Measurements from ENCODE around the gene MAGI1. TPM values are rescaled to one million over a fixed set of nuclear protein-coding genes. Genes with fewer than 3 reads are reported as not detected.

MAGI1 gene
- total RNA-seq, 3 donors from 2014 or later (not counting 1 experiment from before 2014, with no cell fraction given), result not detected

DNA sequence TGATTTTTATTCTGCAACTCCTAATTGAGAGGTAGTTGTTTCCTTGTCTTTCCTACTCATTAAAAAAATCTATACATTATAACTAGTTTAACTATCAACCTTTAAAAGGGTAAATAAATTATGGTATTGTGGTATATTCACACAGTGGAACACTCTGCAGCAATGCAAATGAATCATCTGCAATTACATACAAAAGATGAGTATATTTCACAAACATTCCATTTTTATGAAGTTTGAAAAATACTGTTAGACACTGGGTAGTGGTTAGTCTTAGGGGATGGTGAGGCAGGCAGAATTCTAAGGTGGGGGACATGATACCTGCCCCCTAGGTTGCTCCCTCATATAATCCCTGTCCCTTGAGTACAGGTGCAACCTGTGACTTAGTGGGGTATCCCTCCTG, 44.0 kb upstream of the MAGI1 start:
- Mint-ChIP-seq H3K4me3 (no peak overlapping the region), H3K36me3 (no peaks in the 10 kb centered on the region), H3K27ac (no peak overlapping the region), H3K9me3 (no peaks in the 10 kb centered on the region), H3K4me1 (no peaks in the 10 kb centered on the region), H3K27me3 (ENCODE audit: low read depth in 2 of 2) (no peaks in the 10 kb centered on the region)
- ATAC-seq, result peak in 1 of 3 donors; percentile 7
- no peak for DNase-seq
- H3K4me1 ChIP-seq (ENCODE audit: control insufficient read depth, insufficient read depth, low read length), result no peaks in the 10 kb centered on the region
- no peak overlapping the region for H3K27ac ChIP-seq (ENCODE audit: low read length)
- intact Hi-C loops (cut with micrococcal nuclease), result no loop called here
- H3K4me3 ChIP-seq (ENCODE audit: low read length), result no peak overlapping the region
- TF ChIP-seq CTCF (IDR thresholded peaks at IDR 0.05), result no peak
- H3K27me3 ChIP-seq (ENCODE audit: control insufficient read depth, insufficient read depth, low read length), result no peaks in the 10 kb centered on the region
- no peaks in the 10 kb centered on the region for H3K36me3 ChIP-seq (ENCODE audit: control insufficient read depth, insufficient read depth, low read length)
- no peaks in the 10 kb centered on the region for H3K9me3 ChIP-seq (ENCODE audit: control insufficient read depth, insufficient read depth, low read length)

GRCh38 chr3:66080167-66080566, 41.4 kb upstream of the MAGI1 start:
- no peak overlapping the region for H3K27ac Mint-ChIP-seq
- no peak overlapping the region for H3K4me3 ChIP-seq (ENCODE audit: low read length)
- H3K4me3 Mint-ChIP-seq, result no peak overlapping the region
- H3K27ac ChIP-seq (ENCODE audit: low read length), result no peak overlapping the region
- H3K9me3 Mint-ChIP-seq, result no peaks in the 10 kb centered on the region
- H3K36me3 Mint-ChIP-seq, result no peaks in the 10 kb centered on the region
- H3K27me3 Mint-ChIP-seq (ENCODE audit: low read depth in 2 of 2), result peaks cover 0 to 3% of the 10 kb centered on the region in 2 donors
- intact Hi-C loops (cut with micrococcal nuclease), result no loop called here
- DNase-seq (no peak), ATAC-seq (no peak)
- TF ChIP-seq CTCF (IDR thresholded peaks at IDR 0.05), result no peak
- H3K4me1 Mint-ChIP-seq, result no peaks in the 10 kb centered on the region
- no peaks in the 10 kb centered on the region for H3K9me3 ChIP-seq (ENCODE audit: control insufficient read depth, insufficient read depth, low read length)
- H3K36me3 ChIP-seq (ENCODE audit: control insufficient read depth, insufficient read depth, low read length), result no peaks in the 10 kb centered on the region
- no peaks in the 10 kb centered on the region for H3K27me3 ChIP-seq (ENCODE audit: control insufficient read depth, insufficient read depth, low read length)
- no peaks in the 10 kb centered on the region for H3K4me1 ChIP-seq (ENCODE audit: control insufficient read depth, insufficient read depth, low read length)
- WGBS (ENCODE audit: insufficient coverage), result 83% methylated on average over 2 of the region's 3 CpGs

DNA sequence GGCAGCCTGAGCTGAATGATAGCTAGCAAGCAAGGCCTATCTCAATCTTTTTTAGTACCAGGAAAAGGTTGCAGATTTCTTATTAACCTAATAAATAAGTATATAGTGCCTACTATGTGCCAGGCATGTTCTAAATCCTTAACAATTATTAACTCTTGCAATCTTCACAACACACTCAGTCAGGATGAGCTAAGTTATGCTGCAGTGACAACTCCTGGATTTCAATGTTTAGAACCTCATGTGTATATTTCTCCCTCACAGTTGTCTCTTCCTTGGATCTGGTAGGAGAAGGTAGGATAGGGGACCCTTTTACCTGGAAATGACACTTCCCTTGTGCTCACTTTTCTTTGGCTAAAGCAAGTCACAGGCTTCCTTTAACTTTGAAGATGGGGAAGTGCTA, 39.3 kb upstream of the MAGI1 start:
- Histone ChIP-seq H3K9me3 (ENCODE audit: control insufficient read depth, insufficient read depth, low read length) (no peaks in the 10 kb centered on the region), H3K4me1 (ENCODE audit: control insufficient read depth, insufficient read depth, low read length) (no peaks in the 10 kb centered on the region)

More for the DNA sequence above, 39.3 kb upstream of the MAGI1 start:
- Histone ChIP-seq H3K36me3 (ENCODE audit: control insufficient read depth, insufficient read depth, low read length) (no peaks in the 10 kb centered on the region), H3K4me3 (ENCODE audit: low read length) (no peak overlapping the region), H3K27me3 (ENCODE audit: control insufficient read depth, insufficient read depth, low read length) (no peaks in the 10 kb centered on the region), H3K27ac (ENCODE audit: low read length) (no peak overlapping the region)
- intact Hi-C loops (cut with micrococcal nuclease), result no loop called here
- Mint-ChIP-seq H3K4me3 (no peak overlapping the region), H3K9me3 (peaks cover 0 to 1% of the 10 kb centered on the region in 2 donors), H3K27me3 (ENCODE audit: low read depth in 2 of 2) (peaks cover 0 to 5% of the 10 kb centered on the region in 2 donors), H3K4me1 (no peaks in the 10 kb centered on the region), H3K36me3 (no peaks in the 10 kb centered on the region), H3K27ac (no peak overlapping the region)
- no peak for ATAC-seq
- no peak for DNase-seq
- no peak for TF ChIP-seq CTCF (IDR thresholded peaks at IDR 0.05)

Measured in natural killer cell (primary cell).